RWPE1 (cell line): Measurements from ENCODE around the gene VPS26B.

Experiments
- CTCF ChIA-PET: fragments of 350-600 bp; sonication (Branson Sonifier 250); formaldehyde crosslinking; extraction: SDS; loops from one replicate; lab custom pipeline; 2021; lab: Yijun Ruan, JAX
- POLR2A ChIA-PET: fragments of 400-600 bp; formaldehyde crosslinking; extraction: SDS; loops from one replicate; lab custom pipeline; 2020; ENCODE audit warnings: antibody characterized with exemption; ENCODE audit not compliant: low non-redundant PET; lab: Yijun Ruan, JAX
- DNase-seq: peaks from one replicate; pipeline ENCODE4 v3.0.0; 2012; ENCODE audit warnings: low spot score
- H3K27ac ChIP-seq: fragments of 450-650 bp; 2 replicates; pipeline ENCODE4 v1.5.1; 2017
- CTCF ChIP-seq: fragments of 450-650 bp; conservative IDR thresholded peaks from 2 replicates; pipeline ENCODE4 v1.5.1; 2017; ENCODE audit warnings: low read depth, mild to moderate bottlenecking

The VPS26B gene

GRCh38 chr11:134199531-134199930 lies 24.9 kb upstream of the VPS26B start:
- CTCF ChIA-PET: no interaction called here
- POLR2A ChIA-PET: no interaction called here
- H3K27ac ChIP-seq: no peak overlapping the region
- no peak for TF ChIP-seq CTCF
- DNase-seq: no peak

GRCh38 chr11:134200688-134201087 lies 23.8 kb upstream of the VPS26B start:
- CTCF ChIA-PET: no interaction called here
- no peak overlapping the region for H3K27ac ChIP-seq
- no peak for TF ChIP-seq CTCF
- DNase-seq: no peak
- POLR2A ChIA-PET: no interaction called here

GRCh38 chr11:134202661-134203060 lies 21.8 kb upstream of the VPS26B start:
- ChIA-PET POLR2A (no interaction called here), CTCF (interaction anchor here (0.6 kb wide), 1 partner anchor 17 kb away, joined by 3 read pairs; no protein-coding TSS in a partner anchor)
- TF ChIP-seq CTCF: no peak
- DNase-seq: no peak
- H3K27ac ChIP-seq: no peak overlapping the region

- H3K27ac ChIP-seq: no peak overlapping the region
- DNase-seq: no peak
- ChIA-PET POLR2A (no interaction called here), CTCF (no interaction called here)
- TF ChIP-seq CTCF: no peak
These were observed 18.7 kb upstream of the VPS26B start for GRCh38 chr11:134205729-134206128.

- ChIA-PET CTCF (no interaction called here), POLR2A (no interaction called here)
- H3K27ac ChIP-seq: no peak overlapping the region
- TF ChIP-seq CTCF: no peak
- DNase-seq: no peak
These were observed 18.3 kb upstream of the VPS26B start for GRCh38 chr11:134206185-134206584.

- no peak overlapping the region for H3K27ac ChIP-seq
- no peak for DNase-seq
- ChIA-PET CTCF (interaction anchor here (0.5 to 1.1 kb wide), 4 partner anchors 12 to 148 kb away, joined by 3 to 5 read pairs (median 4); no protein-coding TSS in a partner anchor), POLR2A (no interaction called here)
- peak; percentile 72 for TF ChIP-seq CTCF
These were observed 16.8 kb upstream of the VPS26B start for GRCh38 chr11:134207538-134208239.
